ENCODE measurements around the gene GPR173. TPM values are rescaled to one million over a fixed set of nuclear protein-coding genes. Genes with fewer than 3 reads are reported as not detected.

GPR173 gene
- total RNA-seq, 2 donors from 2014 or later = 0.47 to 1.2 TPM

DNA sequence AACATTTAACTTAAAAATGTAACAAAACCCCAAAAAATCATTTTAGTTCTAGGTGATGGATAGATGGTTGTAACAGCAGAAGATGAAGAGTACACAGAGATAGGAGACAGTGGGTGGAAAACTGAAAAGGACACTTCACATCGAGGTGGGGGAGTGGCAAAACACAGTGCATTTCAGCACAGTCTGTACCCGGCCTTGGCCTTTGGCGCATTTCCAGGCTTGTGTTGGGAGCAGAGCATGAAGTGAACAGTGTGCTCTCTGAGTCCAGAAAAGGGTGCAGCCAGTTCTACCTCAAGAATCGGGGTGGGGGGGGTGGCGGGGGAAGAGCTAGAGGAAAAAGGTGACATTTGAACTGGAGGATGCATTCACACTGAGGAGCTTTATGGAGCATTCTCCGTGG, 37.9 kb downstream of the GPR173 start:
- no peak overlapping the region for H3K9ac ChIP-seq (ENCODE audit: low read depth in 2 of 2, low read length in 2 of 2)
- no peaks in the 10 kb centered on the region for H3K27me3 ChIP-seq
- no peaks in the 10 kb centered on the region for H3K4me1 ChIP-seq
- no peak for DNase-seq
- intact Hi-C loops (cut with DNase I) = no loop called here
- TF ChIP-seq, protein P1, sequence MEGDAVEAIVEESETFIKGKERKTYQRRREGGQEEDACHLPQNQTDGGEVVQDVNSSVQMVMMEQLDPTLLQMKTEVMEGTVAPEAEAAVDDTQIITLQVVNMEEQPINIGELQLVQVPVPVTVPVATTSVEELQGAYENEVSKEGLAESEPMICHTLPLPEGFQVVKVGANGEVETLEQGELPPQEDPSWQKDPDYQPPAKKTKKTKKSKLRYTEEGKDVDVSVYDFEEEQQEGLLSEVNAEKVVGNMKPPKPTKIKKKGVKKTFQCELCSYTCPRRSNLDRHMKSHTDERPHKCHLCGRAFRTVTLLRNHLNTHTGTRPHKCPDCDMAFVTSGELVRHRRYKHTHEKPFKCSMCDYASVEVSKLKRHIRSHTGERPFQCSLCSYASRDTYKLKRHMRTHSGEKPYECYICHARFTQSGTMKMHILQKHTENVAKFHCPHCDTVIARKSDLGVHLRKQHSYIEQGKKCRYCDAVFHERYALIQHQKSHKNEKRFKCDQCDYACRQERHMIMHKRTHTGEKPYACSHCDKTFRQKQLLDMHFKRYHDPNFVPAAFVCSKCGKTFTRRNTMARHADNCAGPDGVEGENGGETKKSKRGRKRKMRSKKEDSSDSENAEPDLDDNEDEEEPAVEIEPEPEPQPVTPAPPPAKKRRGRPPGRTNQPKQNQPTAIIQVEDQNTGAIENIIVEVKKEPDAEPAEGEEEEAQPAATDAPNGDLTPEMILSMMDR (IDR thresholded peaks at IDR 0.05) = no peak
- H3K36me3 ChIP-seq = no peaks in the 10 kb centered on the region
- no peak overlapping the region for H3K4me3 ChIP-seq
- no peak overlapping the region for H3K27ac ChIP-seq
- H3K9me3 ChIP-seq = no peaks in the 10 kb centered on the region

DNA sequence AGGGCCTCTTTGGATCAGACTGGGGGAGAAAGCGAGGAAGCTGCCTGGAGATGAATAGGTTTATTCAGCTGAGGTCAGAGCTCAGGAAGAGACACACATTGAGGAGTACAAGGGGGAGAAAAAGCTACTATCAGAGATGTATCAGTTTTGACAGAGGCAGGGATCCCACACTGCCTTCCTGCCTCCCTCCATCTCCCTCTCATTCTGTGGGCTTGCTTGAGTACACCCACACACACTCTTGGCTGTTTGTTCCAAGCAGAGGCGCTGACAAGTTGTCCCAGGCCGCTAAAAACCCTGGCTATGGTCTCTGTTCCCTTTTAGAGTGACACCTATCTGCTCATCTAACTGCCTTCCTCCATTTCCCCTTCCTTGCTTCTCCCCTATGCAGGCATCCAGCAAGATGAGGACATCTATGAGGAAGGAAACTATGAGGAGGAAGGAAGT, 38.8 kb downstream of the GPR173 start:
- H3K27me3 ChIP-seq = no peaks in the 10 kb centered on the region
- no peak overlapping the region for H3K9ac ChIP-seq (ENCODE audit: low read depth in 2 of 2, low read length in 2 of 2)
- intact Hi-C loops (cut with DNase I) = no loop called here
- no peaks in the 10 kb centered on the region for H3K4me1 ChIP-seq
- H3K9me3 ChIP-seq = no peaks in the 10 kb centered on the region
- TF ChIP-seq, protein P1 (IDR thresholded peaks at IDR 0.05) = no peak
- no peak overlapping the region for H3K4me3 ChIP-seq
- no peak overlapping the region for H3K27ac ChIP-seq
- H3K36me3 ChIP-seq = no peaks in the 10 kb centered on the region
- no peak for DNase-seq

DNA sequence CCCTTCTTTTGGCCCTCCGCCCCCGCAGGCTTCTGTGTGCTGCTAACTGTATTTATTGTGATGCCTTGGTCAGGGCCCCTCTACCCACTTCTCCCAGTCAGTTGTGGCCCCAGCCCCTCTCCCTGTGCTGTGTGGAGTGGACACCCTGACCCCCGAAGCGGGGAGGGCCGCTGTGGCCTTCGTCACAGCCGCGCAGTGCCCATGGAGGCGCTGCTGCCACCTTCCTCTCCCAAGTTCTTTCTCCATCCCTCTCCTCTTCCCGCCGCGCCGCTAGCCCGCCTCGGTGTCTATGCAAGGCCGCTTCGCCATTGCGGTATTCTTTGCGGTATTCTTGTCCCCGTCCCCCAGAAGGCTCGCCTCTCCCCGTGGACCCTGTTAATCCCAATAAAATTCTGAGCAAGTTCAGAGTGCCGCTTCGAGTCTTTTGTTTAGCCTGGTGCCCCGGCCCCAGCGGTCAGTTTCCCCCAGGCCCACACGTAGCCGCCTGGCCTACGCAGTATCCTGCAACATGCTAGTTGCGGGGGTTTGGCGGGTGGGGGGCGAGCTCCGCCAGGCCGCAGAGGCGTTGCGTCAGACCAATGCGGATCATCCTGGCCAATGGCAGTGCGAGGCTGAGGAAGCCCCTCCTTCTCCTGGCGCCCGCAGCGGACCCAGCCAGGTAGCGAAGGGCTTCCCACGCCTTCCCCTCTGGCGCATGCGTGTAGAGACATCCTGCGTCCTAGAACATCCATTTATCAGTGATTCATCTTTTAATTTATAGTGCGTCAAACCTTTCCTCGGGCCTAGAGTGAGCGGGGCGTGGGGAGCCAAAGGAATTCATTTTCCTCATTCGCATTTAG, 39.8 kb downstream of the GPR173 start:
- no peaks in the 10 kb centered on the region for H3K4me1 ChIP-seq

DNA sequence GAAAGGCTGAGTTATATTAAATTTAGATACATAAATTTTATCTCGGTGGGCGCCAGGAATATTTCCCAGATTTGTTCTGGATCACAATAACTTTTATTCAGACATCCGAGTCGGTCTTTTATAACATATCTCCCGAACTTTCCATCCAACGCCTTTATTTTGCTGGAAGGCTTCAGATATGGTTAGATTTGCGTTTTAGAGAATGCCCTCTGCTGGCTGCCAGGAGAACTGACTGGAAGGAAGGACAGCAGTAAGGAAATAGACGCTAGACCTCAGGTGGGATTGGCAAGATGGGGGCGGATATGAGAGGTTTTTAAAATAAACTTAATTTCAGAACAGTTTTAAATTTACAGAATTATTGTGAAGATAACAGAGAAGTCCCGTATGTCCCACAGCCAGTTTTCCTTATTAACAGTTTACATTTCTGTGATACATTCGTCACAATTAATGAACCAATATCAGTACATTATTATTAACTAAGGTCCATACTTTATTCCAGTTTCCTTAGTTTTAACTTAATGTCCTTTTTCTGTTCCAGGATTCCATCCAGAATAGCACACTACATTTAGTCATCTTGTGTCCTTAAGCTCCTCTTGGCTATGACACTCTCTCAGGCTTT, 40.7 kb downstream of the GPR173 start:
- intact Hi-C loops (cut with DNase I) = no loop called here
- peak overlapping the region; percentile 18 for H3K4me3 ChIP-seq
- H3K4me1 ChIP-seq = no peaks in the 10 kb centered on the region

More for the DNA sequence above, 39.8 kb downstream of the GPR173 start:
- intact Hi-C loops (cut with DNase I) = no loop called here
- peak overlapping the region; percentile 48 to 68 for H3K9ac ChIP-seq (ENCODE audit: low read depth in 2 of 2, low read length in 2 of 2)
- H3K36me3 ChIP-seq = no peaks in the 10 kb centered on the region
- peak overlapping the region; percentile 18 for H3K4me3 ChIP-seq
- no peaks in the 10 kb centered on the region for H3K27me3 ChIP-seq
- TF ChIP-seq, protein P1 (IDR thresholded peaks at IDR 0.05) = no peak
- peak; percentile 82 for DNase-seq
- peak overlapping the region; percentile 53 for H3K27ac ChIP-seq
- H3K9me3 ChIP-seq = no peaks in the 10 kb centered on the region

DNA sequence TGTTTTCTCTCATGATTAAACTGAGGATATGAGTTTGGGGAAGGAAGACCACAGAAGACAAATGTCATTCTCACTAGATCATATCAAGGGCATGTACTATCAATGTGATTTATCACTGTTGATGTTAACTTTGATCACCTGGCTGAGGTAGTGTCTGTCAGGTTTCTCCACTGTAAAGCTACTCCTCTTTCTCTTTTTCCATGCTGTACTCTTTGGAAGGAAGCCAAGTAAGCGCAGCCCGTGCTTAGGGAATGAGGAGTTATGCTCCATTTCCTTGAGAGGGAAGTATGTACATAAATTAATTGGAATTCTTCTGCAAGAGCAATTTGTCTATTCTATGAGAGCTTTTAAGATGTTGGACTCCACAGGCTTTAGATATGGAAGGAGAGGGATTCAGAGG, 41.3 kb downstream of the GPR173 start:
- no peak for DNase-seq
- no peaks in the 10 kb centered on the region for H3K36me3 ChIP-seq
- intact Hi-C loops (cut with DNase I) = no loop called here
- H3K27ac ChIP-seq = no peak overlapping the region
- H3K4me3 ChIP-seq = no peak overlapping the region
- H3K9me3 ChIP-seq = no peaks in the 10 kb centered on the region
- H3K27me3 ChIP-seq = no peaks in the 10 kb centered on the region
- H3K4me1 ChIP-seq = no peaks in the 10 kb centered on the region
- no peak overlapping the region for H3K9ac ChIP-seq (ENCODE audit: low read depth in 2 of 2, low read length in 2 of 2)
- TF ChIP-seq, protein P1 (IDR thresholded peaks at IDR 0.05) = no peak

More for the DNA sequence above, 40.7 kb downstream of the GPR173 start:
- Histone ChIP-seq H3K9me3 (no peaks in the 10 kb centered on the region), H3K27me3 (no peaks in the 10 kb centered on the region), H3K36me3 (no peaks in the 10 kb centered on the region), H3K9ac (ENCODE audit: low read depth in 2 of 2, low read length in 2 of 2) (peak overlapping the region in 1 of 2 donors; percentile 68), H3K27ac (peak overlapping the region; percentile 53)
- peak; percentile 60 for DNase-seq
- TF ChIP-seq, protein P1 (IDR thresholded peaks at IDR 0.05) = peak; percentile 85

All from colonic mucosa (tissue), 4 donors.